Spleen (tissue), 11 donors: ENCODE measurements around the gene C6orf47. TPM values are rescaled to one million over a fixed set of nuclear protein-coding genes. Genes with fewer than 3 reads are reported as not detected.
A peak's percentile ranks its signal among the peaks of the same experiment; 100 is the strongest.

ENCODE experiments used
- DNase-seq: peaks from one replicate; pipeline ENCODE4 v3.0.0-alpha.2; 2020
- H3K27ac ChIP-seq, 8 donors: fragments of 200-600 bp; sonication (generic) in 7 of 8; 1 replicate in 4 of 8; 2 replicates in 4 of 8; pipeline versions ENCODE4 v1.5.0 to v1.8.0; 2016 to 2021; ENCODE audit warnings: inconsistent platforms in 4 of 8, mild to moderate bottlenecking in 4 of 8, moderate library complexity in 1 of 8
- H3K27me3 ChIP-seq, 7 donors: fragments of 200-600 bp; sonication (generic) in 6 of 7; replicated peaks in 1 of 7; 1 replicate in 4 of 7; 2 replicates in 3 of 7; pipeline versions ENCODE4 v1.5.0 to v1.8.0; 2016 to 2021; ENCODE audit warnings: inconsistent platforms in 3 of 7, mild to moderate bottlenecking in 1 of 7
- H3K36me3 ChIP-seq, 6 donors: fragments of 200-600 bp; sonication (generic) in 5 of 6; 1 replicate in 4 of 6; 2 replicates in 2 of 6; pipeline versions ENCODE4 v1.5.0 to v1.8.0; 2016 to 2021; ENCODE audit warnings: inconsistent platforms in 2 of 6
- H3K4me1 ChIP-seq, 6 donors: fragments of 200-600 bp; sonication (generic) in 5 of 6; 1 replicate in 3 of 6; 2 replicates in 3 of 6; pipeline versions ENCODE4 v1.5.0 to v1.8.0; 2016 to 2021; ENCODE audit warnings: inconsistent platforms in 3 of 6
- H3K4me3 ChIP-seq, 8 donors: fragments of 200-600 bp; sonication (generic) in 7 of 8; 1 replicate in 4 of 8; 2 replicates in 4 of 8; pipeline versions ENCODE4 v1.5.0 to v1.8.0; 2016 to 2021; ENCODE audit warnings: inconsistent platforms in 4 of 8, mild to moderate bottlenecking in 4 of 8, moderate library complexity in 2 of 8
- H3K9me3 ChIP-seq, 8 donors: fragments of 200-600 bp; sonication (generic) in 7 of 8; 1 replicate in 4 of 8; 2 replicates in 4 of 8; pipeline versions ENCODE4 v1.5.0 to v1.8.0; 2016 to 2021; ENCODE audit warnings: inconsistent platforms in 4 of 8
- POLR2A ChIP-seq, 3 donors: fragments of 450-650 bp; IDR thresholded peaks; one replicate each; pipeline ENCODE4 v1.5.1; 2017; ENCODE audit warnings: antibody characterized with exemption in 3 of 3, mild to moderate bottlenecking in 1 of 3
- POLR2AphosphoS5 ChIP-seq, 3 donors: sonication (generic); formaldehyde crosslinking; IDR thresholded peaks; one replicate each; pipeline ENCODE4 v1.5.1; 2017; ENCODE audit warnings: antibody characterized with exemption in 3 of 3
- WGBS, 5 donors: extraction: QIAGEN DNeasy Blood & Tissue Kit in 3 of 5; methylation state at CpG; one replicate each; pipeline versions ENCODE4 v1.1.5 to v1.1.7; 2013 to 2018; 5-methylcytosine and 5-hydroxymethylcytosine counted together
- intact Hi-C: fragments of 100-400 bp; cut with DNase I; formaldehyde crosslinking; loops from one replicate; pipeline ENCODE4 v1.15.0; 2023; ENCODE audit warnings: low total_unique reads
- polyA plus RNA-seq, 3 donors: library from polyadenylated mRNA; stranded (reverse); fragments of 200-250 nt; gene quantifications; one replicate each; pipeline ENCODE4 v1.2.1, GENCODE V29; 2013
- total RNA-seq, 7 donors: library from RNA; depleted of rRNA in 3 of 7; stranded (reverse); fragments of >200 nt in 3 of 7; fragmentation: NEBNext Ultra II Directional in 4 of 7; extraction: Animal tissue kit (Norgen Biotek cat#: 25700) in 4 of 7; gene quantifications; one replicate each; pipeline versions ENCODE4 v1.1.0 to v1.2.1, GENCODE V29; 2016 to 2021
- TF ChIP-seq, protein P1 (sequence below), 11 experiments: fragments of 200-600 bp in 7 of 11; fragments of 450-650 bp in 4 of 11; sonication (generic) in 4 of 11; IDR thresholded peaks in 8 of 11; conservative IDR thresholded peaks in 3 of 11; 1 replicate in 7 of 11; 2 replicates in 4 of 11; pipeline versions ENCODE4 v1.4.0 to v1.8.0; 2016 to 2021; ENCODE audit warnings: antibody characterized with exemption in 11 of 11, inconsistent platforms in 4 of 11, mild to moderate bottlenecking in 1 of 11
- donor health status: healthy with polysubstance abuse.
- donor health status: DM: no; HTN: no; CAD: no; lungs with moderate emphysema.
- donor health status: DM: no; HTN: no; CAD: no.
- donor health status: Bipolar disorder and iron deficiency.
- donor health status: healthy.
- donor health status: DM: no; HTN: no; CAD: no.
- donor health status: DM: yes; HTN: yes; CAD: no.

Gene C6orf47
- total and polyA plus RNA-seq, 10 donors = 12.2 to 37.4 (median 26.6) TPM

GRCh38 chr6:31665501-31666336 is 5.1 kb upstream of the C6orf47 start, which contains the start of gene CSNK2B:
Gene CSNK2B, plus strand, starts transcription at chr6:31666080. Its CDS starts 752 bp downstream, at chr6:31666832.
- peaks cover 0 to 68% (median 53%) of the 10 kb centered on the region in 6 donors for H3K36me3 ChIP-seq
- DNase-seq = peak; percentile 100
- WGBS, 5 donors = 0 to 1% (median 1%) methylated on average over 42 to 63 of the region's 63 CpGs
- H3K4me3 ChIP-seq = peak within 1 kb of the TSS; percentile 75 to 85 (median 78)
- H3K9me3 ChIP-seq = no peaks in the 10 kb centered on the region
- intact Hi-C loops = no loop called here
- no peaks in the 10 kb centered on the region for H3K27me3 ChIP-seq
- H3K27ac ChIP-seq = peak within 1 kb of the TSS; percentile 96 to 99 (median 98)
- TF ChIP-seq POLR2A (IDR thresholded peaks at IDR 0.05) = peak in 2 of 3 donors; percentile 26 to 40
- TF ChIP-seq, protein P1, sequence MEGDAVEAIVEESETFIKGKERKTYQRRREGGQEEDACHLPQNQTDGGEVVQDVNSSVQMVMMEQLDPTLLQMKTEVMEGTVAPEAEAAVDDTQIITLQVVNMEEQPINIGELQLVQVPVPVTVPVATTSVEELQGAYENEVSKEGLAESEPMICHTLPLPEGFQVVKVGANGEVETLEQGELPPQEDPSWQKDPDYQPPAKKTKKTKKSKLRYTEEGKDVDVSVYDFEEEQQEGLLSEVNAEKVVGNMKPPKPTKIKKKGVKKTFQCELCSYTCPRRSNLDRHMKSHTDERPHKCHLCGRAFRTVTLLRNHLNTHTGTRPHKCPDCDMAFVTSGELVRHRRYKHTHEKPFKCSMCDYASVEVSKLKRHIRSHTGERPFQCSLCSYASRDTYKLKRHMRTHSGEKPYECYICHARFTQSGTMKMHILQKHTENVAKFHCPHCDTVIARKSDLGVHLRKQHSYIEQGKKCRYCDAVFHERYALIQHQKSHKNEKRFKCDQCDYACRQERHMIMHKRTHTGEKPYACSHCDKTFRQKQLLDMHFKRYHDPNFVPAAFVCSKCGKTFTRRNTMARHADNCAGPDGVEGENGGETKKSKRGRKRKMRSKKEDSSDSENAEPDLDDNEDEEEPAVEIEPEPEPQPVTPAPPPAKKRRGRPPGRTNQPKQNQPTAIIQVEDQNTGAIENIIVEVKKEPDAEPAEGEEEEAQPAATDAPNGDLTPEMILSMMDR (IDR thresholded peaks at IDR 0.05 in 8 of 11, conservative IDR thresholded peaks at IDR 0.05 in 3 of 11) = peak in 6 of 11 experiments; percentile 7 to 51 (median 19)
- peak; percentile 89 to 96 (median 93) for TF ChIP-seq POLR2AphosphoS5 (IDR thresholded peaks at IDR 0.05)
- H3K4me1 ChIP-seq = peaks cover 32 to 77% (median 63%) of the 10 kb centered on the region in 6 donors

DNA sequence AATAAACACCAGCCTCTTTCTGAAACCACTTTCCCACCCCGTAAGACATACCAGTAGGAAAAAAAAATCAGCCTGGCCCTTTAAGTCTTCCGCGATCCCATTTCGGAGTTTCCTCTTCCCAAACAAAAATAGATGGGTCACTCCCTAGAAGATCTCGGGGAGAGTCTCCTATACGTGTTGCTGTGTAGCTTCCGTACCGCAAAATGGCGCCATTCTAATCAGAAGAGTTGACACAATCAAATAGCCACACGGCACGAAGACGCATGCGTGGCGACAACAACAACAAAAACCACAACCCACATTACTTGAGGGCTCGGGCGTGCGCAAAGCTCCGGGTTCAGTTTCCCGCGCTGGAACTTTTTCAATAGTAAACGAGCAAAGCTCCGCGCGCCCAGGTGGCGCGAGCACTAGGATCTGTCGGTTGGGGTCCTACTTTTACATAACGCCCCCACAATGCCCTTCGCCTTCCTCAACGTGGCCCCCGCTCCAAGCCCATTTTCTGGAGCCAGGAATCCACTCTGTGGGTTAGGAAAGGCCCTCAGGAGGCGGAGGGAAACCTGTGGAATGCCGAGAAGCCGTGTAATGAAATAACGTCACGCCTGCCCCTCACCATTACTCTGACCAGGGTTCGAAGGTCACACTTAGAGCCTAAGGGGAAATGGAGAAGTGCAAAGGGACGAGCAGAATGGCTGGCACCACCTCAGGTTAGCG is 4.4 kb upstream of the C6orf47 start, which contains the start of gene GPANK1:
TSS of gene GPANK1 (minus strand) at position 208 of the 711 bp plus-strand sequence. CDS start 519 bp downstream, outside the sequence.
- Histone ChIP-seq H3K9me3 (no peaks in the 10 kb centered on the region), H3K27ac (peak within 1 kb of the TSS; percentile 96 to 99 (median 98)), H3K36me3 (peaks cover 0 to 61% (median 46%) of the 10 kb centered on the region in 6 donors), H3K4me3 (peak within 1 kb of the TSS; percentile 75 to 85 (median 78)), H3K27me3 (no peaks in the 10 kb centered on the region), H3K4me1 (peaks cover 32 to 82% (median 64%) of the 10 kb centered on the region in 6 donors)
- intact Hi-C loops = no loop called here
- TF ChIP-seq, protein P1 (IDR thresholded peaks at IDR 0.05 in 8 of 11, conservative IDR thresholded peaks at IDR 0.05 in 3 of 11) = no peak
- TF ChIP-seq POLR2A (IDR thresholded peaks at IDR 0.05) (peak in 1 of 3 donors; percentile 62), POLR2AphosphoS5 (IDR thresholded peaks at IDR 0.05) (peak in 2 of 3 donors; percentile 77 to 86)
- peak; percentile 94 for DNase-seq
- WGBS, 5 donors = 0% methylated on average over 32 to 39 of the region's 39 CpGs

GRCh38 chr6:31663961-31664789 is 3.6 kb upstream of the C6orf47 start:
- Histone ChIP-seq H3K9me3 (no peaks in the 10 kb centered on the region), H3K4me3 (peak overlapping the region; percentile 75 to 85 (median 78)), H3K36me3 (peaks cover 0 to 55% (median 38%) of the 10 kb centered on the region in 6 donors), H3K27ac (peak overlapping the region; percentile 96 to 99 (median 98)), H3K27me3 (no peaks in the 10 kb centered on the region), H3K4me1 (peaks cover 37 to 85% (median 71%) of the 10 kb centered on the region in 6 donors)
- TF ChIP-seq POLR2A (IDR thresholded peaks at IDR 0.05) (no peak), POLR2AphosphoS5 (IDR thresholded peaks at IDR 0.05) (peak in 2 of 3 donors; percentile 22 to 30)
- intact Hi-C loops = no loop called here
- peak; percentile 82 for DNase-seq
- 28 to 36% (median 31%) methylated on average over 16 to 17 of the region's 17 CpGs for WGBS, 5 donors
